B cell (primary cell): Measurements from ENCODE around the gene RETREG1. TPM values are rescaled to one million over a fixed set of nuclear protein-coding genes. Genes with fewer than 3 reads are reported as not detected.

Experiments
- ATAC-seq: fragments of 200-7000 bp; cut with Tn5 transposase; one replicate; pipeline ENCODE4 v1.10.0; 2021; ENCODE audit warnings: low read depth, mild to moderate bottlenecking, moderate number of reproducible peaks, moderate library complexity
- CTCF ChIA-PET: fragments of 350-600 bp; sonication (Branson Sonifier 250); formaldehyde crosslinking; loops from one replicate; lab custom pipeline; 2021; ENCODE audit warnings: antibody characterized with exemption, inconsistent platforms; lab: Charles Lee
- POLR2A ChIA-PET: fragments of 350-600 bp; sonication (Branson Sonifier 250); formaldehyde crosslinking; loops from one replicate; lab custom pipeline; 2021; ENCODE audit warnings: antibody characterized with exemption; lab: Charles Lee
- DNase-seq: peaks from one replicate; pipeline ENCODE4 v3.0.0; 2013
- H2AFZ ChIP-seq: 2 replicates; pipeline ENCODE4 v1.6.1; 2012; ENCODE audit warnings: mild to moderate bottlenecking, low read depth, low read length; ENCODE audit not compliant: insufficient read depth, poor library complexity, severe bottlenecking
- H3K27ac ChIP-seq, 2 donors: 1 replicate in 1 of 2; 2 replicates in 1 of 2; pipeline ENCODE4 v1.5.1; 2012 to 2013; ENCODE audit warnings: low read length in 2 of 2, mild to moderate bottlenecking in 2 of 2, moderate library complexity in 1 of 2
- H3K27me3 ChIP-seq, 4 experiments: fragments of 200-600 bp in 1 of 4; sonication (generic) in 1 of 4; replicated peaks in 1 of 4; 1 replicate in 2 of 4; 2 replicates in 2 of 4; pipeline versions ENCODE4 v1.6.1 to v1.7.0; 2013 to 2016; ENCODE audit warnings: low read length in 3 of 4, mild to moderate bottlenecking in 2 of 4, mixed read lengths in 1 of 4, moderate library complexity in 1 of 4; ENCODE audit not compliant: insufficient read depth in 4 of 4, control insufficient read depth in 3 of 4; ENCODE audit errors: control extremely low read depth in 1 of 4
- H3K36me3 ChIP-seq, 2 experiments: replicated peaks in 1 of 2; 1 replicate in 1 of 2; 2 replicates in 1 of 2; pipeline versions ENCODE4 v1.6.1 to v1.7.1; 2013; ENCODE audit warnings: low read length in 1 of 2; ENCODE audit not compliant: insufficient read depth in 2 of 2, control insufficient read depth in 1 of 2; ENCODE audit errors: control extremely low read depth in 1 of 2, extremely low read depth in 1 of 2
- H3K4me1 ChIP-seq, 2 donors: fragments of 200-600 bp in 1 of 2; sonication (generic) in 1 of 2; 1 replicate in 1 of 2; 2 replicates in 1 of 2; pipeline versions ENCODE4 v1.5.1 to v1.6.1; 2013 to 2017; ENCODE audit warnings: low read length in 2 of 2; ENCODE audit not compliant: control insufficient read depth in 2 of 2, insufficient read depth in 2 of 2
- H3K4me2 ChIP-seq: replicated peaks from 2 replicates; pipeline ENCODE3; 2012; ENCODE audit warnings: mild to moderate bottlenecking, low read depth, low read length; ENCODE audit not compliant: poor library complexity, severe bottlenecking
- H3K4me3 ChIP-seq, 5 experiments: fragments of 200-600 bp in 1 of 5; sonication (generic) in 1 of 5; 1 replicate in 3 of 5; 2 replicates in 2 of 5; pipeline versions ENCODE4 v1.5.1 to v1.7.0; 2011 to 2016; ENCODE audit warnings: low read length in 4 of 5, mild to moderate bottlenecking in 4 of 5, low read depth in 2 of 5, control low read depth in 1 of 5, moderate library complexity in 1 of 5; ENCODE audit not compliant: insufficient read depth in 1 of 5; ENCODE audit errors: control extremely low read depth in 1 of 5, extremely low read depth in 1 of 5
- H3K79me2 ChIP-seq: fragments of 200-600 bp; sonication (generic); one replicate; pipeline ENCODE4 v1.6.0; 2016; ENCODE audit warnings: low read length; ENCODE audit not compliant: control insufficient read depth, insufficient read depth
- H3K9ac ChIP-seq: fragments of 200-600 bp; sonication (generic); 2 replicates; pipeline ENCODE4 v1.6.1; 2017; ENCODE audit warnings: mild to moderate bottlenecking, low read length, moderate library complexity
- H3K9me3 ChIP-seq, 3 donors: one replicate each; pipeline versions ENCODE4 v1.6.1 to v1.7.1; 2013; ENCODE audit warnings: low read length in 2 of 3; ENCODE audit not compliant: control insufficient read depth in 2 of 3, insufficient read depth in 1 of 3; ENCODE audit errors: control extremely low read depth in 1 of 3
- H4K20me1 ChIP-seq: 2 replicates; pipeline ENCODE4 v1.6.0; 2012; ENCODE audit warnings: mild to moderate bottlenecking, low read length; ENCODE audit not compliant: insufficient read depth, control insufficient read depth, poor library complexity, severe bottlenecking
- H3K27ac Mint-ChIP-seq: one replicate; pipeline ENCODE4 v1.8.0; 2021; ENCODE audit warnings: mixed read lengths
- H3K27me3 Mint-ChIP-seq: one replicate; pipeline ENCODE4 v1.8.0; 2021; ENCODE audit warnings: mixed read lengths
- H3K4me1 Mint-ChIP-seq: one replicate; pipeline ENCODE4 v1.8.0; 2021; ENCODE audit warnings: mixed read lengths
- H3K4me3 Mint-ChIP-seq: one replicate; pipeline ENCODE4 v1.8.0; 2021; ENCODE audit warnings: mixed read lengths
- H3K9me3 Mint-ChIP-seq: one replicate; pipeline ENCODE4 v1.8.0; 2022; ENCODE audit warnings: mixed read lengths; ENCODE audit not compliant: insufficient read depth
- EZH2 ChIP-seq: IDR thresholded peaks from 2 replicates; pipeline ENCODE4 v1.6.1; 2012; ENCODE audit warnings: borderline replicate concordance, low read depth, mild to moderate bottlenecking, moderate library complexity, low read length; ENCODE audit not compliant: insufficient read depth, poor library complexity, severe bottlenecking
- WGBS: methylation state at CpG from one replicate; pipeline ENCODE4 v1.1.5; 2013; ENCODE audit warnings: missing lambda C conversion rate; ENCODE audit not compliant: insufficient coverage; 5-methylcytosine and 5-hydroxymethylcytosine counted together
- intact Hi-C: fragments of 100-400 bp; cut with micrococcal nuclease; formaldehyde crosslinking; loops from one replicate; pipeline ENCODE4 v1.10.0; 2022
- polyA plus RNA-seq: library from polyadenylated mRNA; depleted of rRNA; stranded (reverse); fragments of >200 nt; gene quantifications from 2 replicates; pipeline ENCODE4 v1.2.3, GENCODE V29; 2012
- total RNA-seq, 2 donors: library from RNA; stranded (reverse); fragments of 120-200 nt in 1 of 2; gene quantifications; 1 replicate in 1 of 2; 2 replicates in 1 of 2; pipeline versions ENCODE4 v1.2.3 to v1.2.4, GENCODE V29; 2013 to 2022
- TF ChIP-seq, protein P1 (sequence below): fragments of 200-600 bp; IDR thresholded peaks from one replicate; pipeline ENCODE4 v1.8.0; 2022; ENCODE audit warnings: antibody characterized with exemption, mild to moderate bottlenecking

The RETREG1 gene
- total and polyA plus RNA-seq, 2 donors (not counting 1 experiment from before 2014, with no cell fraction given) = 5.1 to 12.9 TPM

GRCh38 chr5:16571016-16571415 lies 45.8 kb downstream of the RETREG1 start:
- DNase-seq (no peak), ATAC-seq (no peak)
- no peak for TF ChIP-seq EZH2
- TF ChIP-seq, protein P1, sequence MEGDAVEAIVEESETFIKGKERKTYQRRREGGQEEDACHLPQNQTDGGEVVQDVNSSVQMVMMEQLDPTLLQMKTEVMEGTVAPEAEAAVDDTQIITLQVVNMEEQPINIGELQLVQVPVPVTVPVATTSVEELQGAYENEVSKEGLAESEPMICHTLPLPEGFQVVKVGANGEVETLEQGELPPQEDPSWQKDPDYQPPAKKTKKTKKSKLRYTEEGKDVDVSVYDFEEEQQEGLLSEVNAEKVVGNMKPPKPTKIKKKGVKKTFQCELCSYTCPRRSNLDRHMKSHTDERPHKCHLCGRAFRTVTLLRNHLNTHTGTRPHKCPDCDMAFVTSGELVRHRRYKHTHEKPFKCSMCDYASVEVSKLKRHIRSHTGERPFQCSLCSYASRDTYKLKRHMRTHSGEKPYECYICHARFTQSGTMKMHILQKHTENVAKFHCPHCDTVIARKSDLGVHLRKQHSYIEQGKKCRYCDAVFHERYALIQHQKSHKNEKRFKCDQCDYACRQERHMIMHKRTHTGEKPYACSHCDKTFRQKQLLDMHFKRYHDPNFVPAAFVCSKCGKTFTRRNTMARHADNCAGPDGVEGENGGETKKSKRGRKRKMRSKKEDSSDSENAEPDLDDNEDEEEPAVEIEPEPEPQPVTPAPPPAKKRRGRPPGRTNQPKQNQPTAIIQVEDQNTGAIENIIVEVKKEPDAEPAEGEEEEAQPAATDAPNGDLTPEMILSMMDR = no peak
- Histone ChIP-seq H2AFZ (no peak overlapping the region), H4K20me1 (no peaks in the 10 kb centered on the region), H3K9ac (no peak overlapping the region), H3K4me3 (no peak overlapping the region), H3K4me2 (no peak overlapping the region), H3K27ac (no peak overlapping the region), H3K4me1 (no peaks in the 10 kb centered on the region), H3K36me3 (no peaks in the 10 kb centered on the region), H3K9me3 (no peaks in the 10 kb centered on the region), H3K27me3 (no peaks in the 10 kb centered on the region), H3K79me2 (no peaks in the 10 kb centered on the region)
- peaks cover 4% of the 10 kb centered on the region for H3K4me1 Mint-ChIP-seq
- WGBS = no CpG with 5 or more reads among the region's 4 CpGs
- no peak overlapping the region for H3K4me3 Mint-ChIP-seq
- H3K9me3 Mint-ChIP-seq = no peaks in the 10 kb centered on the region
- H3K27me3 Mint-ChIP-seq = no peaks in the 10 kb centered on the region
- ChIA-PET CTCF (interaction anchor here (1.1 kb wide), 1 partner anchor 14 kb away, joined by 3 read pairs; no protein-coding TSS in a partner anchor), POLR2A (no interaction called here)
- intact Hi-C loops = no loop called here
- H3K27ac Mint-ChIP-seq = no peak overlapping the region

DNA sequence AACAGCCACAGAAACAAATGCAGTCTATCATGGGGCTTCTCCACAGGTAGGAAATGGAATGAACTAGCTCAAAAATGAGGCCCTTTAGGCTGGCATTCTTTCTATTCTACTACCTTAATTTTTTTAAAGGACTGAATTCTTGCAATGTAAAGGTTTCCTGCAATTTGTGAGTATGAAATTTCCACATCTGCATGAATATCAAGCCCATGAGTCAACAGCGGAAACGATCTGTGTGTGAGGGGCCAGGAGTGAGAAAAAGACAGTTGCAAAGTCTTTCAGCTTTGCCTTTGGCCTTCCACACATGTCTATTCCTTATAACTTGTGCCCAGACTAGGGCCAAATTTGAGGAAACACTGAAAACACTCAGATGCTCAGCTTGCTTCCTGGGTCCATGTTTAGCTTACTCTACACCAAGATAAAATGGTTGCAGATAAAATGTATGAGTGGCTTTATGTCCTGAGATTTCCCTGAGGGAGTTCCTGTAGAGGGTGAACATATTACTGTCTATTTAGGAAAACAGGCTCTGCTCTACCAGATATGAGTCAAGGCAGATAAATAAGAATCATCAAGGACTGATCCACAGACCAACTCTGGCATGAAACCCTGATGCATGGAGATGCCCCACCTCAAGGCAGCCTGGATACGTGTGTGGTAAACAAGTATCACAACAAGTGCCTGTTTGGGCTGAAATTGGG lies 46.5 kb downstream of the RETREG1 start:
- Histone ChIP-seq H3K27me3 (no peaks in the 10 kb centered on the region), H3K36me3 (no peaks in the 10 kb centered on the region), H4K20me1 (no peaks in the 10 kb centered on the region), H3K79me2 (no peaks in the 10 kb centered on the region), H3K27ac (no peak overlapping the region), H3K4me2 (no peak overlapping the region), H3K9ac (no peak overlapping the region), H3K4me1 (no peaks in the 10 kb centered on the region), H3K4me3 (no peak overlapping the region), H2AFZ (no peak overlapping the region), H3K9me3 (no peaks in the 10 kb centered on the region)
- Mint-ChIP-seq H3K4me3 (no peak overlapping the region), H3K9me3 (no peaks in the 10 kb centered on the region), H3K27me3 (peaks cover under 1% of the 10 kb centered on the region), H3K4me1 (peaks cover 4% of the 10 kb centered on the region), H3K27ac (no peak overlapping the region)
- intact Hi-C loops = no loop called here
- 92% methylated on average over 3 of the region's 3 CpGs for WGBS
- no peak for ATAC-seq
- no peak for DNase-seq
- ChIA-PET CTCF (no interaction called here), POLR2A (no interaction called here)
- no peak for TF ChIP-seq EZH2
